AG08395 (cell line): ENCODE results near the gene PTPRJ.
"Not testable (repeated sequence)": the region's sequence is repeated elsewhere in the genome, so short reads cannot be mapped to it uniquely, and the experiment has no call there.

Source experiments
- DNase-seq: peaks from one replicate; pipeline ENCODE4 v3.0.0; 2012; ENCODE audit warnings: mixed read lengths, low spot score

The PTPRJ gene

DNA sequence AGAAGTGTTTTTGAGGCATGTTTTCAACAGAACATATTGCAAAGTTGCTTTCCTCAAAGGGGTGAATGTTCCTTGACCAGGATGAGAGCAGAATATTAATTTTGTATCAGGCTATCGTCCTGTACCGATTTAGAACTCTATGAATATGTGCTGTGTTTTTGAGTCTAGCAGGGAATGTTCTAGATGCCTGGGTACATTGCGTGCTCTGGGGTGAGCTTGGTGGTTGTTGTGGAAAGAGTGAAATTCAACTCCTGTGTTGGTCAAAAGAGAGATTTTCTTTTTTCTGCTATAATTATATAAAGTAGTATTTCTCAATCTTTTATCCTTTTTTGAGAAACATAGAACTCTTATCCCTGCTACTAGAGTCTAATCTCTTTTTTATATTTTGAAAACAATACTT lies 185.1 kb downstream of the PTPRJ start:
- no peak for DNase-seq

- peak; percentile 34 for DNase-seq
These were observed 187.0 kb downstream of the PTPRJ start for GRCh38 chr11:48167380-48167779.

- DNase-seq: no peak
These were observed 188.5 kb downstream of the PTPRJ start for GRCh38 chr11:48168815-48169214.

DNA sequence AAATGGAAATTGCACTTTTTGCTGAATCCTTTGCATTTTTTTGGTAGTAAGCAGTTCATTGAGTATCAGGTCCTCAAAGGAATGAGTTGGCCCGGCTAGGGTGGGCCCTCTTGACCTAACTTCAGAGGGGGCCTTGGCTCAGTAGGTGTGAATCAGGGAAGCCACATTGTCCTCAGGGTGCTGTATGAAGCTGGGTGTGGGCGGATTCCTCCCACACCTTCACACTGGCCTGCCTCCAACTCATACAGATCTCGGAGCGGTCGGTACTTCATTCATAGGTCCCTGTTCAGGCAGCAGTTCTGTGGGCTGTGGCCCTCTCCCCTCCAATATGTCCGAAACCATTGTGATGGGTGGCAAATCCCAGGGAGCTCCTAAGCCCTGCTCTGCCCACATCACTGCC lies 188.9 kb downstream of the PTPRJ start:
- DNase-seq: no peak

- DNase-seq: no peak
These were observed 189.4 kb downstream of the PTPRJ start for GRCh38 chr11:48169717-48170116.

GRCh38 chr11:48170241-48171233 lies 190.2 kb downstream of the PTPRJ start:
- DNase-seq: peak; percentile 65

DNA sequence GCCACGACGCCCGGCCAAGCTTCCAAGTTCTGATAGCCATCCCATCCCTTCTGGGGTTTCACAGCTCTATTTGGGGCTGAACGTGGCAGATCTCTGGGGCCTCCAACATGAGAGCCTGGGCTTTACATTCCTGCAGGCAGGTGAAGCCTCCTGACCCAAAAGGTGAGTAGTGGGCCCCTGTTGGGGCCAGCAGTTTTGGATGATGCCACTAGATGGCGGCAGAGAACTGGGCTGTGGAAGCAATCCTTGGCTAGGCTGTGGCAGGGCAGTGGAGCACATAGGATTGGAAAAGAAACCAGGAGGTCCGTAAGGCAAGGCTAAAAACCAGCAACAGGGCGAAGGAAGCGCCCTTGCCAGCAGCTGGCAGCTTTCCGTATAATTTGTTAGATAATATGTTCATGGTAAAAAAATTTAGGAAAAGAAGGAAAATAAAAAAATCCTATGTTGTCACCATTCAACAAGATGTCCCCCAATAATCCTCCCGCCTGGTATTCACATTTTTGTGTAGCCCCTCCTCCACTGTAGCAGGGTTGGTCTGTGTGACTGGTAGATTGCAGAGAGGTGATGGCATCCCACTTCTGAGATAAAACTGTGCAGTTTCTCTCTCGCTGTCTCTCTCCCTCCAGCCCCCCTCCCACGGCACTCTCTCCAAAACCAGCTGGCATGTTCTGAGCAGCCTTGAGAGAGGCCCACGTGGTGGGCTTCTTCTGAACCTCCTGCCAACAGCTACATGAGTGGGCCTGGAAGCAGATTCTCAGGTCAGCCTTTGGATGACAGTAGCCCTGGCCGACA lies 192.7 kb downstream of the PTPRJ start:
- peak; percentile 81 for DNase-seq

GRCh38 chr11:48177661-48178060 lies 197.3 kb downstream of the PTPRJ start:
- no peak for DNase-seq

GRCh38 chr11:48180627-48181026 lies 200.3 kb downstream of the PTPRJ start:
- DNase-seq: no peak

DNA sequence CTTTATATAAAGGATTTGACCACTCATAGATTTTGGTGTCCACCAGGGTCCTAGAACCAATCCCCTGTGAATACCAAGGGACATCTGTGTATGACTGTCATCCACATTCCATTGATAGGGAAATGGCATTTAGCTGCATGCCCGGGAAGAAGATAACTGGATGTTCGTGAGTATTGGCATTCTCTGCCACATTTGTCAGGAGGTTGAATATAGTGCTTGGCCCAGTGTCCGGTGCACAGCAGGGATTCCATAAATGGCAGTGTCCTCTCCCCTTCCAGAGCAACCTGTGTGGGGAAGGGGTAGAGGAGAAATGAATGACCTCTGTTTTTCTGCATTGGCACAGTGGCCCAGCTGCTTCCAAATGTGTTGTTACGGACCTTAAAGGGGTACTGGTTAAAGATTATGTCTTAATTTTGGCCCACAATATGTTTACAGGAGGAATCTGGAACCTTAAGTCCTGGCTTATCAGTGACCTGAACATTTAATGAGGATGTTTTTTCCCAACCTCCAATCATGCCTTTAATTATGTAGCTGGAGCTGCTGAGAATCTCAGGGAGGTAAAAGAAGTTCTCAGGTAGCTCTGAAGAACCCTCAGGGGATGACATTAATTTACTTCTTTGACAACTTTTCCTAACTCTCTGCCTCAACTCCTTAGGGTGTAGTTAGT lies 202.6 kb downstream of the PTPRJ start:
- no peak for DNase-seq

DNA sequence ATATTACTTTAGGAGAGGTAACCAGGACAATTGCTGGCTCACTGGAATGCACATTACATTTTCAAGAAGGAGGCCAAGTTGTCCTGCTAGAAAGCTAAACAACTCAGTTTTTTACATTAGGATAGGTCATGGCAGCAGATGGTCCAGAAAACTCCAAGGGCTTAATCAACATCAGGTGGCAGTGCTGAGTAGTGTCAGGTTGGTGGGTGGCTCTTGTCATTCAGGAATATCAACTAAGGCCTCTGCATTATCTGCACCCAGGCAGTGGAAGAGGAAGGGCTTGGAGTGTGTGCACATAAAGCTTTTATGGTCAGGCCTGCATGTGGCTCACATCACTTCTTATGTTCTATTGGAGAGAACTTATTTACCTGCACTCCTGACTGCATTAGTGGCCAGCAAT lies 204.1 kb downstream of the PTPRJ start:
- no peak for DNase-seq

- not testable (repeated sequence) for DNase-seq
These were observed 210.7 kb downstream of the PTPRJ start for GRCh38 chr11:48190906-48191654.

DNA sequence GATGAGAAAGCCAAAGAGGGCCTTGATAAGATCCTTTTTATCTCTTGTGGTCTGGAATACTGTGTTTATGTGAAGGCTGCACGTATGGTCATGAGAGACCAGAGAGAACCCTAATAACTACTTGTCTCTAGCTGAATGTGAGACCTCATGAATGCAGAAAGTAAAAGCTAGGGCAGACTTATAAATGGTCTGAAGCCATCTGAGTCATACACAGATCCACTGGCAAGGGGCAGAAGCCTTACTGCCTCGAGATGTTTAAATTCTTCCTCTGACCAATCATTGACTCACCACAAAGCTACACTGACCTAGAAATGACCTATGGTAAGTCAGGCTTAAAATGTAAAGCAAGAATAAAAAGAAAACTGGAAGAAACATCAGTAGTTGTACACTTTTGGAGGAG lies 213.5 kb downstream of the PTPRJ start:
- peak; percentile 54 for DNase-seq

DNA sequence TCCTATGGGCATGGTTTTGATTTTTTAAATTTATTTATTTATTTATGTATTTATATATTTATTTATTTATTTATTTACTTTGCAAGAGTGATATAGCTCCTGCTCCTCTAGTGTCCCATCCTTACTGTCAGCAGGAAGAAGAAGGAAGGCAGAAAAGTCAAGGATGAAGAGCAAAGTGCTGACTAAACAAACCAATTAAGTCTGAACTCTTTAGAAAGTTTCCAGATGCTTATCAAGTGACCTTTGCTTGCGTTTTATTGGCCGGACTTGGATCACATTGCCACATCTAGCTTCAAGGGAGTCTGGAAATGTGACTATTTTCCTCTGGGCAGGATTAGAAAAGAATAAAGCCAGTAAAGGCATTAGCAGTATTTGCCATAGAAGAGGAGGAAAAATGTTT lies 227.5 kb downstream of the PTPRJ start:
- DNase-seq: no peak

DNA sequence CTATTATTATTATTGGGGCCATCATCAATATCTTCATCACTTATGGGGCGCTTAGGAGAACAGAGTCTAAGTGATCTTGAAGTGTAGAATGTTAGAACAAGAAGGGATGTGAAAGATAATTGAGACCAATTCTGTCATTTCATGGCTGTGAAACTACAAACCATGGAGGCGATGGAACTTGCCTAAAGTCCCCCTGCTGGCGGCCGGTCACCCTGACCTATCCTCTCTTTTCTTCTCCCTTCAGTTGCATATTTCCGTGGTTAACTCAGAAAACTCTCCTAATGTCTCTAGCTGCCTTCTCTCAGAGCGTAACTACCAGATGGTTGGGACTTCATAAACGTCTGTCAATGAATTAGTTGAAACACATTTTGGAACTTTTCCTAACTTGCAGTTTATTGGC lies 229.7 kb downstream of the PTPRJ start:
- peak; percentile 43 for DNase-seq

DNA sequence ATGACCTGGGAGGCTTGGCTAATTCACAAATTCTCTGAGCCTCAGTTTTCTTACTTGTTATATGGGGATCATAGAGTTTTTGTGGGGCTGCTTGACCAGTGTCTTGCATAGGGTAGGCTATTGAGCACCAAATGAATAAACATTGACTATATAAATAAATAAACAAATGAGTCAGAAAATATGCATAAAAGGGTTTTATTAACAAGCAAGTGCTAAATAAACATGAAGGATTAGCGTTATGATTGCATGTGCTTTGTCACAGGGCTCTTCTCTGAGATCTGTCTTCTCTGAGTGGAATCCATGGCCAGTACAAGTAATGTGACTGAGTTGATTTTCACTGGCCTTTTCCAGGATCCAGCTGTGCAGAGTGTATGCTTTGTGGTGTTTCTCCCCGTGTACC lies 236.2 kb downstream of the PTPRJ start, which contains the start of gene OR4B1:
TSS of gene OR4B1 (plus strand) at position 301 of the 400 bp plus-strand sequence. CDS start at position 301, 0 bp downstream.
- no peak for DNase-seq
